Upper lobe of right lung (tissue), 1 donor: ENCODE results near the gene RABGEF1. TPM values are rescaled to one million over a fixed set of nuclear protein-coding genes. Genes with fewer than 3 reads are reported as not detected.
"Not testable (repeated sequence)": the region's sequence is repeated elsewhere in the genome, so short reads cannot be mapped to it uniquely, and the experiment has no call there.

Source experiments
- ATAC-seq: fragments of 200-7000 bp; cut with Tn5 transposase; one replicate; pipeline ENCODE4 v1.9.1; 2020; ENCODE audit warnings: mild to moderate bottlenecking, moderate library complexity
- DNase-seq: peaks from one replicate; pipeline ENCODE4 v3.0.0-alpha.2; 2020
- H3K27ac ChIP-seq: fragments of 200-600 bp; one replicate; pipeline ENCODE4 v1.8.0; 2022
- H3K27me3 ChIP-seq: fragments of 200-600 bp; one replicate; pipeline ENCODE4 v1.8.0; 2022; ENCODE audit warnings: mild to moderate bottlenecking
- H3K36me3 ChIP-seq: fragments of 200-600 bp; one replicate; pipeline ENCODE4 v1.8.0; 2022
- H3K4me1 ChIP-seq: fragments of 200-600 bp; one replicate; pipeline ENCODE4 v1.8.0; 2022
- H3K4me3 ChIP-seq: fragments of 200-600 bp; one replicate; pipeline ENCODE4 v1.8.0; 2022; ENCODE audit warnings: mild to moderate bottlenecking
- H3K9me3 ChIP-seq: fragments of 200-600 bp; one replicate; pipeline ENCODE4 v1.8.0; 2022
- intact Hi-C: fragments of 100-400 bp; cut with DNase I; formaldehyde crosslinking; loops from one replicate; pipeline ENCODE4 v1.11.0; 2022
- total RNA-seq: library from RNA; stranded (reverse); fragmentation: NEBNext Ultra II Directional; extraction: Animal tissue kit (Norgen Biotek cat#: 25700); gene quantifications from one replicate; pipeline ENCODE4 v1.2.1, GENCODE V29; 2021
- TF ChIP-seq, protein P1 (sequence below): fragments of 200-600 bp; IDR thresholded peaks from one replicate; pipeline ENCODE4 v1.8.0; 2022; ENCODE audit warnings: antibody characterized with exemption
- donor health status: DM: no; HTN: yes; CAD: no; lungs with severe emphysema.

RABGEF1 gene
- total RNA-seq, 1 donor from 2014 or later = 23.1 TPM

DNA sequence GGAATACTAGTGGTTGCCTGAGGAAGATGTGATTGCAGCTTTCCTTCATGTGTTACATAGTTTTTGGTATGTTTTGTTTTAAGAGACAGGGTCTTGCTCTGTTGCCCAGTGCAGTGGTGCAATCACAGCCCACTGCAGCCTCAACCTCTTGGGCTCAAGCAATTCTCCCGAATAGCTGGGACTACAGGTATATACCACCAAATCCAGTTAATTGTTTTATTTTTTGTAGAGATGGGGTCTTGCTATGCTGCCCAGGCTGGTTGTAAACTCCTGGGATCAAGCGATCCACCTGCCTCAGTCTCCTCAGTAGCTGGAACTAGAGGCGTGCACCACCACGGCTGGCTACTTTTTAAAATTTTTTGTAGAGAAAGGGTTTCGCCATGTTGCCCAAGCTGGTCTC lies 101.4 kb downstream of the RABGEF1 start:
- Histone ChIP-seq H3K36me3 (no peaks in the 10 kb centered on the region), H3K27ac (no peak overlapping the region), H3K9me3 (no peaks in the 10 kb centered on the region), H3K4me3 (no peak overlapping the region), H3K27me3 (no peaks in the 10 kb centered on the region), H3K4me1 (peaks cover 7% of the 10 kb centered on the region)
- DNase-seq = no peak
- intact Hi-C loops = no loop called here
- TF ChIP-seq, protein P1, sequence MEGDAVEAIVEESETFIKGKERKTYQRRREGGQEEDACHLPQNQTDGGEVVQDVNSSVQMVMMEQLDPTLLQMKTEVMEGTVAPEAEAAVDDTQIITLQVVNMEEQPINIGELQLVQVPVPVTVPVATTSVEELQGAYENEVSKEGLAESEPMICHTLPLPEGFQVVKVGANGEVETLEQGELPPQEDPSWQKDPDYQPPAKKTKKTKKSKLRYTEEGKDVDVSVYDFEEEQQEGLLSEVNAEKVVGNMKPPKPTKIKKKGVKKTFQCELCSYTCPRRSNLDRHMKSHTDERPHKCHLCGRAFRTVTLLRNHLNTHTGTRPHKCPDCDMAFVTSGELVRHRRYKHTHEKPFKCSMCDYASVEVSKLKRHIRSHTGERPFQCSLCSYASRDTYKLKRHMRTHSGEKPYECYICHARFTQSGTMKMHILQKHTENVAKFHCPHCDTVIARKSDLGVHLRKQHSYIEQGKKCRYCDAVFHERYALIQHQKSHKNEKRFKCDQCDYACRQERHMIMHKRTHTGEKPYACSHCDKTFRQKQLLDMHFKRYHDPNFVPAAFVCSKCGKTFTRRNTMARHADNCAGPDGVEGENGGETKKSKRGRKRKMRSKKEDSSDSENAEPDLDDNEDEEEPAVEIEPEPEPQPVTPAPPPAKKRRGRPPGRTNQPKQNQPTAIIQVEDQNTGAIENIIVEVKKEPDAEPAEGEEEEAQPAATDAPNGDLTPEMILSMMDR = no peak
- ATAC-seq = no peak

DNA sequence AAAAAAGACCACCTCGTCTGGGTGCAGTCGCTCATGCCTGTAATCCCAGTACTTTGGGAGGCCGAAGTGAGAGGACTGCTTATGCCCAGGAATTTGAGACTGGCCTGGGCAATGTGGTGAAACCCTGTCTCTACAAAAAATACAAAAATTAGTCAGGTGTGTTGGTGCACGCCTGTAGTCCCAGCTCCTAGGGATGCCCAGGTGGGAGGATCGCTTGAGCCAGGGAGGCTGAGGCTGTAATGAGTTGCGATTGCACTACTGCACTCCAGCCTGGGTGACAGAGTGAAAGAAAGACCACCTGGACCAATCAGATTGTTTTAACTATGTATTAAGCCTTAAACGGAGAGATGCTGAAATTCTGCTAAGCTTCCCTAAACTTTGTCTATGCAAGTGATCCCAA lies 103.0 kb downstream of the RABGEF1 start:
- not testable (repeated sequence) for H3K4me3 ChIP-seq

DNA sequence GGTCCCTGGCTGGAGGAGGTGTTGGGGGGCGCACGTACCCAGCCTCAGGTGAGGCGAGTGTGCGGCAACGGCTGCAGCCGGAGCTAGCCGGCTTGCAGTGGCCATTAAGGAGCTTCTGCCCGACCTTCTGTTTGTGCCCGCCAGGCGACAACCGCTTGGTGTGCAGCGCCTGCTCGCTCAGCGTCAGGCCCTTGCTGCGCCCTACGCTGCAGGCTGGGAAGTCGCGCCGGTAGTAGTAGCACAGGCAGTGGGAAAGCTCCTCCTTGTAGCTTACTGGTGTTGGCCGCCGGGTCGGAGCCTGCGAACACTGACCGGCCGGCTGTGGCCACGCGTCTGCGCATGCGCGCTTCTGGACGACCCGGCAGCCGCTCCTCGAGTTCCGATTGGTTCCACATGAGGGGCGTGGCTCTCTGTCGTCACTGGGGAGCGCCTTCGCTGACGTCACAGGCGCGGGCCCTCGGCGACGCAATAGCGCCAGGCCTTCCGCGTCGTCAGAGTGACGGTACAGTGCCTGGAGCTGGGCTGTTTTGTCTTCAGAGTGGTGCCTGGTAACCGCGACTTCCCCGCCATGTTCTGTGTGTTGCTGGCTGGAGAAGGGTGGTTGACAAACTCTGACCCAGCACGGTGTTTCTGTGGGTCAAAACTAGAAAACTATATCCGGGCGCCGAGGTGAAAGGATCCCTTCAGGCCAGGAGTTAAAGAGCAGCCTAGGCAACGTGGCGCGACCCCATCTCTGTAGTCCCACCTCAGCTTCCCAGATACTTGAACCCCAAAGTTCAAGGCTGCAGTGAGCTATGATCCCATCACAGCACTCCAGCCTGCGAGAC lies 104.2 kb downstream of the RABGEF1 start:
- no peaks in the 10 kb centered on the region for H3K9me3 ChIP-seq
- H3K27me3 ChIP-seq = no peaks in the 10 kb centered on the region
- intact Hi-C loops = no loop called here
- no peaks in the 10 kb centered on the region for H3K36me3 ChIP-seq
- TF ChIP-seq, protein P1 = peak; percentile 18
- peak overlapping the region; percentile 95 for H3K27ac ChIP-seq
- ATAC-seq (peak; percentile 95), DNase-seq (peak; percentile 99)
- H3K4me3 ChIP-seq = peak overlapping the region; percentile 93
- H3K4me1 ChIP-seq = peaks cover 7% of the 10 kb centered on the region

More for the DNA sequence above, 103.0 kb downstream of the RABGEF1 start:
- H3K27ac ChIP-seq, intact Hi-C loops, DNase-seq, H3K27me3 ChIP-seq, H3K36me3 ChIP-seq, H3K9me3 ChIP-seq, H3K4me1 ChIP-seq, ATAC-seq: not testable (repeated sequence)

DNA sequence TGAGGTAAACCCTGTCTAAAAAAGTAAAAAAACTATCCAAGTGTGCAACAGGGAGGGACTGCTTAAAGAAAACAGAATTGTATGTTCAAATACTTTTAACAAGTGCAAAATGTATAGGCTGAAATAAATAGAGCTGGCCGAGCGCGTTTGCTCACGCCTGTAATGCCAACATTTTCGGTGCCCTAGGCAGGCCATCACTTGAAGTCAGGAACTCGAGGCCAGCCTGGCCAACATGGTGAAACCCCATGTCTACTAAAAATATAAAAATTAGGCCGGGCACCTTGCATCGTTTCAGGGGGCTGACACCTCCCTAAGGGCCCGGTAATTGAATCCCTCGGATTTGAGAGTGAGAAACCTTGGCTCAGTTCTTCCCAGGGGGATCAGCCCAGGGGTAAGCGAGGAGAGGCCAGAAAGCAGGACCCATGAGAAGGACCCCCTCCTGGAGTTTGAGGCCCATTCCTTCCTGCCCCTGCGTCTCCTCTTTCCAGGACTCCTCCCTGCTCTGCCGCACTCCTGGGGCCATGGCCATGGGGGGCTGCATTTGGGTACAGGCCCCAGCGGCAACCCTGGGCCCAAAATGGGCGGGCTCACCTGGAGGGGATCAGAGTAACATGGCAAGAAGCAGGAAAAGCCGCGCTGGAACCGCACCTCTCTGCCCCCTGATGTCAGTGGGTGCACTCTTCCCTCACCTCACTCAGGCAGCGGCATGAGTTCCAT lies 105.0 kb downstream of the RABGEF1 start:
- no peaks in the 10 kb centered on the region for H3K9me3 ChIP-seq
- no peak for DNase-seq
- H3K27ac ChIP-seq = peak overlapping the region; percentile 95
- intact Hi-C loops = no loop called here
- no peaks in the 10 kb centered on the region for H3K27me3 ChIP-seq
- H3K36me3 ChIP-seq = no peaks in the 10 kb centered on the region
- H3K4me1 ChIP-seq = peaks cover 7% of the 10 kb centered on the region
- ATAC-seq = no peak
- H3K4me3 ChIP-seq = peak overlapping the region; percentile 93
- TF ChIP-seq, protein P1 = no peak

DNA sequence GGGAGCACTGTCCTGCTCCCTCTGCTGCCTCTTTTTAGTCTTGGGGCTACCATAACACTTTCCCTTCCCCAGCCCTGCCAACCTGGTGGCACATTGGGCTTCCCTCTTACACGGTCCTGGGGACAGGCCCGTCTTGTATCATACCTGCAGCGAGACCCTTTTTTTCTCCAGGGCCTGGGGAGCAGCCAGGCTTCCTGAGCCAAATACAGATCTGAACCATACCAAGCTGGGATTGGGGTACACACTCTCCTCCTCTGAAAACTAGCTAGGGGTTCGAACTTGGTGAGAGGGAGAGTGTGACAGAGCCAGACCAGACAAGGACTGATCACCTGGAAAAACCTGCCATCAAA lies 105.5 kb downstream of the RABGEF1 start:
- H3K36me3 ChIP-seq, H3K4me3 ChIP-seq, H3K9me3 ChIP-seq, H3K27me3 ChIP-seq, H3K4me1 ChIP-seq, DNase-seq, intact Hi-C loops, ATAC-seq: not testable (repeated sequence)
- H3K27ac ChIP-seq = peak overlapping the region; percentile 95

DNA sequence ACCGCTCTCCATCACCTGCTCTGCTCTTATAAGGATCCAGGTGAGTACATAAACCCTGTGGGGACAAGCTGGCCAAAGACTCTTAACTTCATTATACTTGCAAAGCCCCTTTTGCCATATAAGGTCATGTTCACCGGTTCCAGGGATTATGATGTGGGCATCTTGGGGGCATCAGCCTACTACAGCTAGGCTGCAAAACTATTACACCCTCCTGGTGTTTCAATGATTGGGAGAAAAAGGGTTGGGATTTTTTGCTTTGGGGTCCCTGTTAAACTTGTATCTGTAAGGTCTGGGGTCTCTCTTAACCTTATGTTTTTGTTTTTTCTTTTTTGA lies 107.0 kb downstream of the RABGEF1 start:
- H3K27me3 ChIP-seq, DNase-seq, H3K27ac ChIP-seq, H3K9me3 ChIP-seq, H3K4me3 ChIP-seq, intact Hi-C loops, H3K4me1 ChIP-seq, ATAC-seq, H3K36me3 ChIP-seq: not testable (repeated sequence)
